HCT116 (cell line): ENCODE data around the gene FAM13A. TPM values are rescaled to one million over a fixed set of nuclear protein-coding genes. Genes with fewer than 3 reads are reported as not detected.

Source experiments
- ATAC-seq: fragments of 200-7000 bp; cut with Tn5 transposase; 2 replicates; pipeline ENCODE4 v1.9.1; 2020; ENCODE audit warnings: mild to moderate bottlenecking, moderate library complexity
- BruUV-seq: library from RNA; stranded (reverse); fragments of 400-500 nt; replicated peaks from 2 replicates; lab custom pipeline; 2021; lab: Mats Ljungman, UMichigan
- CTCF ChIA-PET: fragments of 300-600 bp; sonication (Branson Sonifier 250); formaldehyde crosslinking; loops from one replicate; lab custom pipeline; 2021; ENCODE audit warnings: antibody characterized with exemption; lab: Charles Lee
- POLR2A ChIA-PET: fragments of 300-600, 350-600 bp; sonication (Branson Sonifier 250); formaldehyde crosslinking; loops from one replicate; lab custom pipeline; 2021; ENCODE audit warnings: antibody characterized with exemption; lab: Charles Lee
- RAD21 ChIA-PET, 2 experiments: fragments of 300-600 bp; sonication (Branson Sonifier 250); formaldehyde crosslinking; loops; one replicate each; lab custom pipeline; 2023; ENCODE audit warnings: low total read pairs in 2 of 2; ENCODE audit not compliant: uncharacterized antibody in 2 of 2, unreplicated experiment in 2 of 2, low non-redundant PET in 1 of 2; lab: Charles Lee
- DNase-seq: peaks from one replicate; pipeline ENCODE4 v3.0.0-alpha.2; 2010; ENCODE audit warnings: low read depth, low spot score
- H2AFZ ChIP-seq: fragments of 200-600 bp; shearing (Covaris generic), sonication (generic); 2 replicates; pipeline ENCODE4 v1.6.1; 2017; ENCODE audit warnings: low read depth, mixed run types, mixed read lengths, antibody characterized with exemption, low read length; ENCODE audit not compliant: poor library complexity, severe bottlenecking
- H3K27ac ChIP-seq: 2 replicates; pipeline ENCODE4 v1.5.1; 2012; ENCODE audit warnings: low read depth, low read length
- H3K27me3 ChIP-seq: fragments of 200-600 bp; sonication (generic); 2 replicates; pipeline ENCODE4 v1.6.1; 2016; ENCODE audit warnings: mixed run types, low read length, mixed read lengths; ENCODE audit not compliant: insufficient read depth
- H3K36me3 ChIP-seq, 2 experiments: fragments of 200-500 bp in 1 of 2; fragments of 200-600 bp in 1 of 2; sonication (Bioruptor generic) in 1 of 2; sonication (generic) in 1 of 2; 2 replicates each; pipeline versions ENCODE4 v1.5.1 to v1.6.1; 2014 to 2016; ENCODE audit warnings: low read length in 2 of 2, inconsistent platforms in 1 of 2, mixed read lengths in 1 of 2, mixed run types in 1 of 2; ENCODE audit not compliant: insufficient read depth in 2 of 2, control insufficient read depth in 1 of 2
- H3K4me1 ChIP-seq, 2 experiments: fragments of 200-600 bp in 1 of 2; sonication (generic) in 1 of 2; 2 replicates each; pipeline versions ENCODE4 v1.5.1 to v1.6.1; 2012 to 2017; ENCODE audit warnings: low read length in 2 of 2, inconsistent platforms in 1 of 2, mild to moderate bottlenecking in 1 of 2, mixed read lengths in 1 of 2, mixed run types in 1 of 2, moderate library complexity in 1 of 2; ENCODE audit not compliant: insufficient read depth in 2 of 2, control insufficient read depth in 1 of 2
- H3K4me2 ChIP-seq: fragments of 200-600 bp; sonication (generic); 2 replicates; pipeline ENCODE4 v1.6.1; 2017; ENCODE audit warnings: mixed run types, low read length, mixed read lengths
- H3K4me3 ChIP-seq, 2 experiments: fragments of 200-600 bp in 1 of 2; sonication (generic) in 1 of 2; replicated peaks in 1 of 2; 2 replicates each; pipeline ENCODE4 v1.5.1; 2011 to 2016; ENCODE audit warnings: low read length in 2 of 2, control low read depth in 1 of 2, low read depth in 1 of 2, mild to moderate bottlenecking in 1 of 2, mixed read lengths in 1 of 2, mixed run types in 1 of 2
- H3K79me2 ChIP-seq: fragments of 200-600 bp; sonication (generic); 2 replicates; pipeline ENCODE4 v1.6.1; 2017; ENCODE audit warnings: mild to moderate bottlenecking, mixed run types, low read length, moderate library complexity, mixed read lengths; ENCODE audit not compliant: insufficient read depth
- H3K9ac ChIP-seq: fragments of 200-600 bp; sonication (generic); 2 replicates; pipeline ENCODE4 v1.6.1; 2016; ENCODE audit warnings: low read length, mixed read lengths
- H3K9me2 ChIP-seq: fragments of 200-600 bp; sonication (generic), shearing (Covaris generic); 2 replicates; pipeline ENCODE4 v1.6.1; 2017; ENCODE audit warnings: mixed run types, mild to moderate bottlenecking, moderate library complexity; ENCODE audit not compliant: insufficient read depth
- H3K9me3 ChIP-seq, 2 experiments: fragments of 200-500 bp in 1 of 2; fragments of 200-600 bp in 1 of 2; sonication (Bioruptor generic) in 1 of 2; sonication (generic) in 1 of 2; 2 replicates each; pipeline ENCODE4 v1.6.1; 2014 to 2017; ENCODE audit warnings: low read length in 2 of 2, mixed read lengths in 2 of 2, inconsistent platforms in 1 of 2, low read depth in 1 of 2, mild to moderate bottlenecking in 1 of 2, mixed run types in 1 of 2, moderate library complexity in 1 of 2; ENCODE audit not compliant: control insufficient read depth in 1 of 2, insufficient read depth in 1 of 2
- H4K20me1 ChIP-seq: fragments of 200-600 bp; sonication (generic), shearing (Covaris generic); 2 replicates; pipeline ENCODE4 v1.6.1; 2017; ENCODE audit warnings: mixed run types, mild to moderate bottlenecking, moderate library complexity; ENCODE audit not compliant: insufficient read depth
- ATF3 ChIP-seq: IDR thresholded peaks from 2 replicates; pipeline ENCODE4 v1.6.1; 2012
- CTCF ChIP-seq, 3 experiments: fragments of 200-600 bp in 1 of 3; sonication (generic) in 1 of 3; IDR thresholded peaks in 2 of 3; conservative IDR thresholded peaks in 1 of 3; 2 replicates each; pipeline ENCODE4 v1.5.1; 2012 to 2017; ENCODE audit warnings: low read depth in 2 of 3, low read length in 2 of 3, antibody characterized with exemption in 1 of 3, borderline replicate concordance in 1 of 3, control low read depth in 1 of 3, mild to moderate bottlenecking in 1 of 3, mixed read lengths in 1 of 3, mixed run types in 1 of 3, moderate library complexity in 1 of 3; ENCODE audit not compliant: insufficient read depth in 1 of 3
- ELF1 ChIP-seq: IDR thresholded peaks from 2 replicates; pipeline ENCODE4 v1.6.1; 2012; ENCODE audit warnings: low read depth, borderline replicate concordance
- EZH2 ChIP-seq: fragments of 200-600 bp; sonication (generic); IDR thresholded peaks from 2 replicates; pipeline ENCODE4 v1.6.1; 2017; ENCODE audit warnings: antibody characterized with exemption, mixed run types
- FOSL1 ChIP-seq: IDR thresholded peaks from 2 replicates; pipeline ENCODE4 v1.6.1; 2012; ENCODE audit warnings: low read depth
- RAD21 ChIP-seq: IDR thresholded peaks from 2 replicates; pipeline ENCODE4 v1.6.1; 2012; ENCODE audit warnings: low read depth, mild to moderate bottlenecking
- YY1 ChIP-seq: IDR thresholded peaks from 2 replicates; pipeline ENCODE4 v1.6.1; 2011; ENCODE audit warnings: low read length, low read depth, moderate library complexity, mild to moderate bottlenecking; ENCODE audit not compliant: insufficient replicate concordance; ENCODE audit errors: extremely low read depth
- ZBTB33 ChIP-seq: IDR thresholded peaks from 2 replicates; pipeline ENCODE4 v1.6.1; 2011; ENCODE audit warnings: mild to moderate bottlenecking, low read length, moderate library complexity; ENCODE audit not compliant: insufficient replicate concordance; ENCODE audit errors: extremely low read depth
- ZNF274 ChIP-seq: fragments of 200-500 bp; sonication (Bioruptor generic); IDR thresholded peaks from 2 replicates; pipeline ENCODE4 v1.6.1; 2014; ENCODE audit warnings: mild to moderate bottlenecking, low read depth, low read length, inconsistent platforms
- intact Hi-C: fragments of 100-400 bp; cut with micrococcal nuclease; formaldehyde crosslinking; loops from 2 replicates; pipeline ENCODE4 v1.10.0; 2022
- total RNA-seq: library from RNA; stranded (reverse); gene quantifications from one replicate; pipeline ENCODE4 v1.2.1, GENCODE V29; 2021; ENCODE audit not compliant: unreplicated experiment

FAM13A gene
- total RNA-seq, 1 experiment from 2014 or later: 17.2 TPM

- ChIA-PET CTCF (no interaction called here), POLR2A (no interaction called here)
- Histone ChIP-seq H3K79me2 (no peaks in the 10 kb centered on the region), H3K27me3 (no peaks in the 10 kb centered on the region), H3K9me2 (no peaks in the 10 kb centered on the region), H3K4me3 (no peak overlapping the region), H3K4me2 (no peak overlapping the region), H3K36me3 (no peaks in the 10 kb centered on the region), H3K27ac (no peak overlapping the region), H3K9me3 (no peaks in the 10 kb centered on the region), H2AFZ (no peak overlapping the region), H4K20me1 (no peaks in the 10 kb centered on the region)
- no TSS peak for BruUV-seq
- no peak for ATAC-seq
- DNase-seq: no peak
- intact Hi-C loops: no loop called here
- TF ChIP-seq ZNF274: no peak
- TF ChIP-seq EZH2: no peak
- no peak for TF ChIP-seq ATF3
- TF ChIP-seq RAD21: no peak
- TF ChIP-seq ELF1: no peak
- no peak for TF ChIP-seq FOSL1
- no peak for TF ChIP-seq CTCF (IDR thresholded peaks at IDR 0.05 in 2 of 3, conservative IDR thresholded peaks at IDR 0.05 in 1 of 3; ENCODE audit: borderline replicate concordance in 1 of 3, insufficient read depth in 1 of 3, low read depth in 2 of 3, low read length in 2 of 3)
- TF ChIP-seq YY1: no peak
- TF ChIP-seq ZBTB33: no peak
- TF ChIP-seq, all 23 proteins: peak for 0
- Histone ChIP-seq H3K9ac (no peak overlapping the region), H3K4me1 (no peaks in the 10 kb centered on the region)
- RAD21 ChIA-PET: no interaction called here
These were observed 245.1 kb downstream of the FAM13A start for GRCh38 chr4:88811904-88812303.
